ENCODE data around the gene KNDC1.
A peak's percentile ranks its signal among the peaks of the same experiment; 100 is the strongest.

KNDC1 gene

GRCh38 chr10:133117688-133118071 is 42.3 kb upstream of the KNDC1 start:
- Histone ChIP-seq H3K9me3 (replicated peaks in 1 of 2; ENCODE audit: control insufficient read depth in 2 of 2, insufficient read depth in 1 of 2, low read depth in 1 of 2, low read length in 2 of 2) (peaks cover 0 to 11% of the 10 kb centered on the region in 2 donors), H2BK12ac (ENCODE audit: low read length) (no peak overlapping the region), H3K18ac (ENCODE audit: low read length) (peak overlapping the region; percentile 76), H3K27ac (replicated peaks; ENCODE audit: low read length) (no peak overlapping the region), H3K4me2 (ENCODE audit: insufficient read depth, low read length, poor library complexity, severe bottlenecking) (no peak overlapping the region), H3K4me3 (ENCODE audit: low read length in 2 of 2) (no peak overlapping the region), H3K14ac (ENCODE audit: low read length) (peak overlapping the region; percentile 56), H3K36me3 (replicated peaks in 1 of 2; ENCODE audit: control insufficient read depth in 2 of 2, insufficient read depth in 2 of 2, low read length in 2 of 2) (no peaks in the 10 kb centered on the region), H2AK5ac (ENCODE audit: low read depth, low read length) (peak overlapping the region; percentile 79), H3K79me1 (ENCODE audit: low read depth, low read length) (peaks cover 3% of the 10 kb centered on the region), H4K91ac (ENCODE audit: low read depth, low read length, poor library complexity) (no peak overlapping the region), H3K9ac (ENCODE audit: low read depth, low read length, poor library complexity) (peak overlapping the region; percentile 70), H3K27me3 (ENCODE audit: control insufficient read depth in 3 of 3, insufficient read depth in 3 of 3, low read depth in 1 of 3, low read length in 3 of 3) (peaks cover 0 to 8% (median 0%) of the 10 kb centered on the region in 3 experiments), H3K4me1 (ENCODE audit: control insufficient read depth in 2 of 2, insufficient read depth in 1 of 2, low read depth in 1 of 2, low read length in 2 of 2) (peaks cover 0 to 4% of the 10 kb centered on the region in 2 donors), H2BK5ac (ENCODE audit: low read length) (no peak overlapping the region), H3K23ac (ENCODE audit: low read depth, low read length, poor library complexity) (peak overlapping the region; percentile 65), H2BK120ac (ENCODE audit: low read depth, low read length) (no peak overlapping the region), H2BK15ac (ENCODE audit: low read length) (no peak overlapping the region), H2AFZ (ENCODE audit: low read length) (no peak overlapping the region), H3K4ac (ENCODE audit: low read length) (no peak overlapping the region), H4K8ac (ENCODE audit: low read depth, low read length) (no peak overlapping the region)
- WGBS, 2 donors (ENCODE audit: extremely low coverage in 2 of 2, insufficient read length in 2 of 2, insufficient replicate concordance in 1 of 2) = no CpG with 5 or more reads among the region's 8 CpGs
- DNase-seq (ENCODE audit: low spot score) = no peak

- H3K9me3 ChIP-seq (replicated peaks in 1 of 2; ENCODE audit: control insufficient read depth in 2 of 2, insufficient read depth in 1 of 2, low read depth in 1 of 2, low read length in 2 of 2) = peaks cover 0 to 11% of the 10 kb centered on the region in 2 donors
- no peak overlapping the region for H2BK15ac ChIP-seq (ENCODE audit: low read length)
- peak overlapping the region in 1 of 2 donors; percentile 75 for H3K4me3 ChIP-seq (ENCODE audit: low read length in 2 of 2)
- H2AK5ac ChIP-seq (ENCODE audit: low read depth, low read length) = peak overlapping the region; percentile 45
- no peak overlapping the region for H3K27ac ChIP-seq (replicated peaks; ENCODE audit: low read length)
- no peak overlapping the region for H2AFZ ChIP-seq (ENCODE audit: low read length)
- H3K27me3 ChIP-seq (ENCODE audit: control insufficient read depth in 3 of 3, insufficient read depth in 3 of 3, low read depth in 1 of 3, low read length in 3 of 3) = peaks cover 0 to 14% (median 12%) of the 10 kb centered on the region in 3 experiments
- peak overlapping the region; percentile 94 for H3K23ac ChIP-seq (ENCODE audit: low read depth, low read length, poor library complexity)
- no CpG with 5 or more reads among the region's 8 CpGs for whole genome bisulfite sequencing, 2 donors (ENCODE audit: extremely low coverage in 2 of 2, insufficient read length in 2 of 2, insufficient replicate concordance in 1 of 2)
- H3K18ac ChIP-seq (ENCODE audit: low read length) = peak overlapping the region; percentile 27
- peak overlapping the region; percentile 99 for H3K14ac ChIP-seq (ENCODE audit: low read length)
- no peaks in the 10 kb centered on the region for H3K36me3 ChIP-seq (replicated peaks in 1 of 2; ENCODE audit: control insufficient read depth in 2 of 2, insufficient read depth in 2 of 2, low read length in 2 of 2)
- peaks cover 0 to 4% of the 10 kb centered on the region in 2 donors for H3K4me1 ChIP-seq (ENCODE audit: control insufficient read depth in 2 of 2, insufficient read depth in 1 of 2, low read depth in 1 of 2, low read length in 2 of 2)
- no peak for DNase-seq (ENCODE audit: low spot score)
- peak overlapping the region; percentile 86 for H4K8ac ChIP-seq (ENCODE audit: low read depth, low read length)
- peak overlapping the region; percentile 86 for H3K9ac ChIP-seq (ENCODE audit: low read depth, low read length, poor library complexity)
- H2BK12ac ChIP-seq (ENCODE audit: low read length) = peak overlapping the region; percentile 8
- H2BK5ac ChIP-seq (ENCODE audit: low read length) = no peak overlapping the region
- H4K91ac ChIP-seq (ENCODE audit: low read depth, low read length, poor library complexity) = peak overlapping the region; percentile 79
- no peak overlapping the region for H2BK120ac ChIP-seq (ENCODE audit: low read depth, low read length)
- H3K4me2 ChIP-seq (ENCODE audit: insufficient read depth, low read length, poor library complexity, severe bottlenecking) = no peak overlapping the region
- H3K4ac ChIP-seq (ENCODE audit: low read length) = peak overlapping the region; percentile 90
- H3K79me1 ChIP-seq (ENCODE audit: low read depth, low read length) = peaks cover 3% of the 10 kb centered on the region
Observed at GRCh38 chr10:133121479-133121878, 38.5 kb upstream of the KNDC1 start.

DNA sequence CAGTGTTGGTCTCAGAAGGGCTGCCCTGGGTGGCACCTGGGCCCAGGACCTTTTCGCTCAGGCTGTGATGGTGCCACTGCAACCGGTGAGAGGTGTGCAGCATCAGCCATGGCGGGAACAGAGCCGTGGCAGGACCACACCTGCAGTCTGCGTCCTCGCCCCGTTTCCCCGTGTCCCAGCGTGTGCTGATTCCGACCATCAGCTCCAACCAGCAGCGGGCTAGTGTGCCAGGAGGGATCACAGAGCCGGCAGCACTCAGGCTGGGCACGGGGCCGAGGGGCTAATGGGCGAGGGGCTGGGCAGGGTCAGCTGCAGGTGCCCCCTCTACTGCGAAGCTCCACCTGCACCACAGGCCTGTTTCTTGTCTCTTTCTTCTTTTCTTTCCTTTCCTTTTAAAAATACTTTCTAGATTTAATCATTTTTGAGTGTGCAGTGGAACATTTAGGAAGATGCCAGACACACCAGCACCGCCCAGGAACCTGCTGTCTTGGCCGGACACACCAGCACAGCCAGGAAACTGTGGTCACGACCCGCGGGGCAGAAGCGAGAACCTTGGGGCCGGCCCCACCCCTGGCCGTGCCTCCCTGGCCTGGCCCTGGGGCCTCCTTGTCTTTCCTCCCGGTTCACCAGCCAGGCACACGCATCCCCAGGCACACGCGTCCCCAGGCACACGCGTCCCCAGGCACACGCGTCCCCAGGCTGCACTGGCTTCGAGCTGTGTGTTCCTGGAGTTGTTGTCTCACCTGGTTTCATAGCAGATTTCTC is 37.7 kb upstream of the KNDC1 start:
- peaks cover 0 to 11% of the 10 kb centered on the region in 2 donors for H3K9me3 ChIP-seq (replicated peaks in 1 of 2; ENCODE audit: control insufficient read depth in 2 of 2, insufficient read depth in 1 of 2, low read depth in 1 of 2, low read length in 2 of 2)

GRCh38 chr10:133123050-133123745 is 36.8 kb upstream of the KNDC1 start:
- H2BK120ac ChIP-seq (ENCODE audit: low read depth, low read length) = no peak overlapping the region
- peak overlapping the region; percentile 79 for H2AK5ac ChIP-seq (ENCODE audit: low read depth, low read length)
- H3K27ac ChIP-seq (replicated peaks; ENCODE audit: low read length) = no peak overlapping the region
- no peak overlapping the region for H3K4me3 ChIP-seq (ENCODE audit: low read length in 2 of 2)
- no peak overlapping the region for H4K8ac ChIP-seq (ENCODE audit: low read depth, low read length)
- H2AFZ ChIP-seq (ENCODE audit: low read length) = no peak overlapping the region
- peak overlapping the region; percentile 94 for H2BK12ac ChIP-seq (ENCODE audit: low read length)
- H3K79me1 ChIP-seq (ENCODE audit: low read depth, low read length) = peaks cover 3% of the 10 kb centered on the region
- no peaks in the 10 kb centered on the region for H3K36me3 ChIP-seq (replicated peaks in 1 of 2; ENCODE audit: control insufficient read depth in 2 of 2, insufficient read depth in 2 of 2, low read length in 2 of 2)
- H3K27me3 ChIP-seq (ENCODE audit: control insufficient read depth in 3 of 3, insufficient read depth in 3 of 3, low read depth in 1 of 3, low read length in 3 of 3) = peaks cover 0 to 14% (median 12%) of the 10 kb centered on the region in 3 experiments
- DNase-seq (ENCODE audit: low spot score) = no peak
- no peak overlapping the region for H2BK5ac ChIP-seq (ENCODE audit: low read length)
- peaks cover 0 to 4% of the 10 kb centered on the region in 2 donors for H3K4me1 ChIP-seq (ENCODE audit: control insufficient read depth in 2 of 2, insufficient read depth in 1 of 2, low read depth in 1 of 2, low read length in 2 of 2)
- no peak overlapping the region for H3K14ac ChIP-seq (ENCODE audit: low read length)
- H3K4ac ChIP-seq (ENCODE audit: low read length) = no peak overlapping the region
- no CpG with 5 or more reads among the region's 39 CpGs for WGBS, 2 donors (ENCODE audit: extremely low coverage in 2 of 2, insufficient read length in 2 of 2, insufficient replicate concordance in 1 of 2)
- peaks cover 0 to 12% of the 10 kb centered on the region in 2 donors for H3K9me3 ChIP-seq (replicated peaks in 1 of 2; ENCODE audit: control insufficient read depth in 2 of 2, insufficient read depth in 1 of 2, low read depth in 1 of 2, low read length in 2 of 2)
- H2BK15ac ChIP-seq (ENCODE audit: low read length) = peak overlapping the region; percentile 75
- peak overlapping the region; percentile 38 for H3K18ac ChIP-seq (ENCODE audit: low read length)
- no peak overlapping the region for H3K4me2 ChIP-seq (ENCODE audit: insufficient read depth, low read length, poor library complexity, severe bottlenecking)
- H3K23ac ChIP-seq (ENCODE audit: low read depth, low read length, poor library complexity) = no peak overlapping the region
- H4K91ac ChIP-seq (ENCODE audit: low read depth, low read length, poor library complexity) = no peak overlapping the region
- no peak overlapping the region for H3K9ac ChIP-seq (ENCODE audit: low read depth, low read length, poor library complexity)

More for the DNA sequence above, 37.7 kb upstream of the KNDC1 start:
- Histone ChIP-seq H3K4me2 (ENCODE audit: insufficient read depth, low read length, poor library complexity, severe bottlenecking) (no peak overlapping the region), H3K27me3 (ENCODE audit: control insufficient read depth in 3 of 3, insufficient read depth in 3 of 3, low read depth in 1 of 3, low read length in 3 of 3) (peaks cover 0 to 14% (median 12%) of the 10 kb centered on the region in 3 experiments), H3K23ac (ENCODE audit: low read depth, low read length, poor library complexity) (peak overlapping the region; percentile 94), H3K4me1 (ENCODE audit: control insufficient read depth in 2 of 2, insufficient read depth in 1 of 2, low read depth in 1 of 2, low read length in 2 of 2) (peaks cover 0 to 4% of the 10 kb centered on the region in 2 donors), H3K79me1 (ENCODE audit: low read depth, low read length) (peaks cover 3% of the 10 kb centered on the region), H2AFZ (ENCODE audit: low read length) (no peak overlapping the region), H4K8ac (ENCODE audit: low read depth, low read length) (no peak overlapping the region), H2BK15ac (ENCODE audit: low read length) (no peak overlapping the region), H2BK120ac (ENCODE audit: low read depth, low read length) (peak overlapping the region; percentile 87), H3K14ac (ENCODE audit: low read length) (no peak overlapping the region), H2AK5ac (ENCODE audit: low read depth, low read length) (peak overlapping the region; percentile 32), H3K36me3 (replicated peaks in 1 of 2; ENCODE audit: control insufficient read depth in 2 of 2, insufficient read depth in 2 of 2, low read length in 2 of 2) (no peaks in the 10 kb centered on the region), H2BK5ac (ENCODE audit: low read length) (no peak overlapping the region), H4K91ac (ENCODE audit: low read depth, low read length, poor library complexity) (no peak overlapping the region), H3K4me3 (ENCODE audit: low read length in 2 of 2) (peak overlapping the region in 1 of 2 donors; percentile 75), H3K9ac (ENCODE audit: low read depth, low read length, poor library complexity) (peak overlapping the region; percentile 86), H2BK12ac (ENCODE audit: low read length) (peak overlapping the region; percentile 84), H3K27ac (replicated peaks; ENCODE audit: low read length) (no peak overlapping the region), H3K18ac (ENCODE audit: low read length) (peak overlapping the region; percentile 57), H3K4ac (ENCODE audit: low read length) (no peak overlapping the region)
- DNase-seq (ENCODE audit: low spot score) = no peak
- WGBS, 2 donors (ENCODE audit: extremely low coverage in 2 of 2, insufficient read length in 2 of 2, insufficient replicate concordance in 1 of 2) = no CpG with 5 or more reads among the region's 33 CpGs

All from neuronal stem cell (in vitro differentiated cells).